B cell (primary cell): ENCODE measurements around the gene CASK. TPM values are rescaled to one million over a fixed set of nuclear protein-coding genes. Genes with fewer than 3 reads are reported as not detected.

Experiments used
- ATAC-seq: fragments of 200-7000 bp; cut with Tn5 transposase; one replicate; pipeline ENCODE4 v1.10.0; 2021; ENCODE audit warnings: low read depth, mild to moderate bottlenecking, moderate number of reproducible peaks, moderate library complexity
- CTCF ChIA-PET: fragments of 350-600 bp; sonication (Branson Sonifier 250); formaldehyde crosslinking; loops from one replicate; lab custom pipeline; 2021; ENCODE audit warnings: antibody characterized with exemption, inconsistent platforms; lab: Charles Lee
- POLR2A ChIA-PET: fragments of 350-600 bp; sonication (Branson Sonifier 250); formaldehyde crosslinking; loops from one replicate; lab custom pipeline; 2021; ENCODE audit warnings: antibody characterized with exemption; lab: Charles Lee
- DNase-seq: peaks from one replicate; pipeline ENCODE4 v3.0.0; 2013
- H2AFZ ChIP-seq: 2 replicates; pipeline ENCODE4 v1.6.1; 2012; ENCODE audit warnings: mild to moderate bottlenecking, low read depth, low read length; ENCODE audit not compliant: insufficient read depth, poor library complexity, severe bottlenecking
- H3K27ac ChIP-seq, 2 donors: 1 replicate in 1 of 2; 2 replicates in 1 of 2; pipeline ENCODE4 v1.5.1; 2012 to 2013; ENCODE audit warnings: low read length in 2 of 2, mild to moderate bottlenecking in 2 of 2, moderate library complexity in 1 of 2
- H3K27me3 ChIP-seq, 4 experiments: fragments of 200-600 bp in 1 of 4; sonication (generic) in 1 of 4; replicated peaks in 1 of 4; 1 replicate in 2 of 4; 2 replicates in 2 of 4; pipeline versions ENCODE4 v1.6.1 to v1.7.0; 2013 to 2016; ENCODE audit warnings: low read length in 3 of 4, mild to moderate bottlenecking in 2 of 4, mixed read lengths in 1 of 4, moderate library complexity in 1 of 4; ENCODE audit not compliant: insufficient read depth in 4 of 4, control insufficient read depth in 3 of 4; ENCODE audit errors: control extremely low read depth in 1 of 4
- H3K36me3 ChIP-seq, 2 experiments: replicated peaks in 1 of 2; 1 replicate in 1 of 2; 2 replicates in 1 of 2; pipeline versions ENCODE4 v1.6.1 to v1.7.1; 2013; ENCODE audit warnings: low read length in 1 of 2; ENCODE audit not compliant: insufficient read depth in 2 of 2, control insufficient read depth in 1 of 2; ENCODE audit errors: control extremely low read depth in 1 of 2, extremely low read depth in 1 of 2
- H3K4me1 ChIP-seq, 2 donors: fragments of 200-600 bp in 1 of 2; sonication (generic) in 1 of 2; 1 replicate in 1 of 2; 2 replicates in 1 of 2; pipeline versions ENCODE4 v1.5.1 to v1.6.1; 2013 to 2017; ENCODE audit warnings: low read length in 2 of 2; ENCODE audit not compliant: control insufficient read depth in 2 of 2, insufficient read depth in 2 of 2
- H3K4me2 ChIP-seq: replicated peaks from 2 replicates; pipeline ENCODE3; 2012; ENCODE audit warnings: mild to moderate bottlenecking, low read depth, low read length; ENCODE audit not compliant: poor library complexity, severe bottlenecking
- H3K4me3 ChIP-seq, 5 experiments: fragments of 200-600 bp in 1 of 5; sonication (generic) in 1 of 5; 1 replicate in 3 of 5; 2 replicates in 2 of 5; pipeline versions ENCODE4 v1.5.1 to v1.7.0; 2011 to 2016; ENCODE audit warnings: low read length in 4 of 5, mild to moderate bottlenecking in 4 of 5, low read depth in 2 of 5, control low read depth in 1 of 5, moderate library complexity in 1 of 5; ENCODE audit not compliant: insufficient read depth in 1 of 5; ENCODE audit errors: control extremely low read depth in 1 of 5, extremely low read depth in 1 of 5
- H3K79me2 ChIP-seq: fragments of 200-600 bp; sonication (generic); one replicate; pipeline ENCODE4 v1.6.0; 2016; ENCODE audit warnings: low read length; ENCODE audit not compliant: control insufficient read depth, insufficient read depth
- H3K9ac ChIP-seq: fragments of 200-600 bp; sonication (generic); 2 replicates; pipeline ENCODE4 v1.6.1; 2017; ENCODE audit warnings: mild to moderate bottlenecking, low read length, moderate library complexity
- H3K9me3 ChIP-seq, 3 donors: one replicate each; pipeline versions ENCODE4 v1.6.1 to v1.7.1; 2013; ENCODE audit warnings: low read length in 2 of 3; ENCODE audit not compliant: control insufficient read depth in 2 of 3, insufficient read depth in 1 of 3; ENCODE audit errors: control extremely low read depth in 1 of 3
- H4K20me1 ChIP-seq: 2 replicates; pipeline ENCODE4 v1.6.0; 2012; ENCODE audit warnings: mild to moderate bottlenecking, low read length; ENCODE audit not compliant: insufficient read depth, control insufficient read depth, poor library complexity, severe bottlenecking
- H3K27ac Mint-ChIP-seq: one replicate; pipeline ENCODE4 v1.8.0; 2021; ENCODE audit warnings: mixed read lengths
- H3K27me3 Mint-ChIP-seq: one replicate; pipeline ENCODE4 v1.8.0; 2021; ENCODE audit warnings: mixed read lengths
- H3K4me1 Mint-ChIP-seq: one replicate; pipeline ENCODE4 v1.8.0; 2021; ENCODE audit warnings: mixed read lengths
- H3K4me3 Mint-ChIP-seq: one replicate; pipeline ENCODE4 v1.8.0; 2021; ENCODE audit warnings: mixed read lengths
- H3K9me3 Mint-ChIP-seq: one replicate; pipeline ENCODE4 v1.8.0; 2022; ENCODE audit warnings: mixed read lengths; ENCODE audit not compliant: insufficient read depth
- EZH2 ChIP-seq: IDR thresholded peaks from 2 replicates; pipeline ENCODE4 v1.6.1; 2012; ENCODE audit warnings: borderline replicate concordance, low read depth, mild to moderate bottlenecking, moderate library complexity, low read length; ENCODE audit not compliant: insufficient read depth, poor library complexity, severe bottlenecking
- WGBS: methylation state at CpG from one replicate; pipeline ENCODE4 v1.1.5; 2013; ENCODE audit warnings: missing lambda C conversion rate; ENCODE audit not compliant: insufficient coverage; 5-methylcytosine and 5-hydroxymethylcytosine counted together
- intact Hi-C: fragments of 100-400 bp; cut with micrococcal nuclease; formaldehyde crosslinking; loops from one replicate; pipeline ENCODE4 v1.10.0; 2022
- polyA plus RNA-seq: library from polyadenylated mRNA; depleted of rRNA; stranded (reverse); fragments of >200 nt; gene quantifications from 2 replicates; pipeline ENCODE4 v1.2.3, GENCODE V29; 2012
- total RNA-seq, 2 donors: library from RNA; stranded (reverse); fragments of 120-200 nt in 1 of 2; gene quantifications; 1 replicate in 1 of 2; 2 replicates in 1 of 2; pipeline versions ENCODE4 v1.2.3 to v1.2.4, GENCODE V29; 2013 to 2022
- TF ChIP-seq, protein P1 (sequence below): fragments of 200-600 bp; IDR thresholded peaks from one replicate; pipeline ENCODE4 v1.8.0; 2022; ENCODE audit warnings: antibody characterized with exemption, mild to moderate bottlenecking

CASK gene
- total and polyA plus RNA-seq, 2 donors (not counting 1 experiment from before 2014, with no cell fraction given) = 14.2 to 50.4 TPM

DNA sequence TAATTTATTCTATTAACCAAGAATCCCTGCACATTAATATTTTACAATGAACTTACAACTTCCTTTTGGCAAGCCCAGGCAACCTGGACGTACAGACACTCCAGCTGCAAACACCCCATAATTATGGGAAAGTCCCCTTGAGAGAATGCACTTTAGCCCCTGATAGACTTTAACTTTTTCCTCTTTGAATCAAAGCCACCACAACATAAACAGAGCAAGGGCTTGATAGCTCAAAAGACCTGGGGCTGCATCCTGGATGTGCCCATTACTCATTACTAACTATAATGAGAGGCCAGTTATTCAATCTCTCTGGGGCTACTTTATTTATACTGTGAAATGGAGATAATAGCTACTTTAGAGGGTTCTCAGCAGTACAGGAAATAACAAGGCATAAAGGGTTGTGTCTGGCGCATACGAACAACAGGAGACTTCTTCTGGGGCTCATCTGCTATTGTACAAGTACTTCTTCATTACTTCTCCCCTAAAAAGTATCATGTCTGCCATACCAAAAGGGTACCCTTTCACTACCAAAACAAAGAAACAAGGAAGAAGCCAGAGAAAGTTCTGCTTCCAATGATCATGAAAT is 54.9 kb downstream of the CASK start:
- no peak overlapping the region for H3K27ac Mint-ChIP-seq
- Histone ChIP-seq H3K27me3 (no peaks in the 10 kb centered on the region), H3K27ac (no peak overlapping the region), H4K20me1 (no peaks in the 10 kb centered on the region), H3K9me3 (no peaks in the 10 kb centered on the region), H2AFZ (no peak overlapping the region), H3K4me1 (peaks cover 7 to 20% of the 10 kb centered on the region in 2 donors), H3K9ac (no peak overlapping the region), H3K4me2 (no peak overlapping the region), H3K79me2 (peaks cover 13% of the 10 kb centered on the region), H3K36me3 (no peaks in the 10 kb centered on the region), H3K4me3 (no peak overlapping the region)
- H3K4me1 Mint-ChIP-seq = peaks cover 42% of the 10 kb centered on the region
- POLR2A ChIA-PET = no interaction called here
- DNase-seq (no peak), ATAC-seq (no peak)
- H3K9me3 Mint-ChIP-seq = peaks cover 2% of the 10 kb centered on the region
- intact Hi-C loops = no loop called here
- no peak overlapping the region for H3K4me3 Mint-ChIP-seq
- H3K27me3 Mint-ChIP-seq = no peaks in the 10 kb centered on the region
- CTCF ChIA-PET = no interaction called here
- TF ChIP-seq EZH2 = no peak
- TF ChIP-seq, protein P1, sequence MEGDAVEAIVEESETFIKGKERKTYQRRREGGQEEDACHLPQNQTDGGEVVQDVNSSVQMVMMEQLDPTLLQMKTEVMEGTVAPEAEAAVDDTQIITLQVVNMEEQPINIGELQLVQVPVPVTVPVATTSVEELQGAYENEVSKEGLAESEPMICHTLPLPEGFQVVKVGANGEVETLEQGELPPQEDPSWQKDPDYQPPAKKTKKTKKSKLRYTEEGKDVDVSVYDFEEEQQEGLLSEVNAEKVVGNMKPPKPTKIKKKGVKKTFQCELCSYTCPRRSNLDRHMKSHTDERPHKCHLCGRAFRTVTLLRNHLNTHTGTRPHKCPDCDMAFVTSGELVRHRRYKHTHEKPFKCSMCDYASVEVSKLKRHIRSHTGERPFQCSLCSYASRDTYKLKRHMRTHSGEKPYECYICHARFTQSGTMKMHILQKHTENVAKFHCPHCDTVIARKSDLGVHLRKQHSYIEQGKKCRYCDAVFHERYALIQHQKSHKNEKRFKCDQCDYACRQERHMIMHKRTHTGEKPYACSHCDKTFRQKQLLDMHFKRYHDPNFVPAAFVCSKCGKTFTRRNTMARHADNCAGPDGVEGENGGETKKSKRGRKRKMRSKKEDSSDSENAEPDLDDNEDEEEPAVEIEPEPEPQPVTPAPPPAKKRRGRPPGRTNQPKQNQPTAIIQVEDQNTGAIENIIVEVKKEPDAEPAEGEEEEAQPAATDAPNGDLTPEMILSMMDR = no peak
- no CpG with 5 or more reads among the region's 3 CpGs for WGBS

DNA sequence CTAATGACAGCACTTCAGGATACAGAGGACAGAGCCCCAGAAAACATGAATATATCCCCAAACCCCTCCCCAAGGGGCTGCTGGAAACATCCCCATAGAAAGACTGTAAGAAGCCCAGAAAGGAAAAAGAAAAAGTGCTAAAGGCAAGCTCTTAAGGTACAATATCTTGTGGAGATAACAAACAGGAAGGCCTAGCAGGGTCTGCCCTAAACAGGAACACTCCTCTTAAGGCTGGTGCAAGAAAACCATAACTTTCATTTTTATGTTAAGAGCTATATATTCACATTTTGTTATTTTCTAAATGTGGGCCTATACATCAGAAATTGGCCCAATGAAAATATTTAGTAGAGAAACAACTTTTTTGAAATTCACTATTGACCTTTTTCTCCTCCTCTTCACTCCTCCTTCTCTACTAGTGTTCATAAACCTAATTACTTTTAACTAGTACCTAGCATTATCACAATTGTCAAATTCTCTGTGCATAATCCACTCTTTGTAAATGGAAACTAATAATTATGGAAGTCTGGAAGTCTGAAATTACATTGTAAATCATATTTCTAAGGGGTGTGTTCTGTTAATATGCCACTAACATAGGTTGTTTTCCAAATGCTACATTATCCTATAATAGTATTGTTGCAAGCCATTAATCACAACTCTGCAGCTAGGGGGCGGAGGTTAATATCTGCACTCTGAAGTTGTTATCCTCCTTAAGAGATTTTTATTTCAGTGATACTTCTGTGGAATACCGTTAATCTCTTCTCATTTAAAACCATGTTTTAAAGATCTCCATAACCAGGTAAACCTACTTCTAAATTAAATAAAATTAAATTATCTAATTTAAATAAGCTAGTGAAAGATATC is 59.8 kb downstream of the CASK start:
- Histone ChIP-seq H3K9ac (no peak overlapping the region), H2AFZ (no peak overlapping the region), H3K79me2 (peaks cover 6% of the 10 kb centered on the region), H3K27me3 (no peaks in the 10 kb centered on the region), H3K4me1 (peaks cover 3 to 7% of the 10 kb centered on the region in 2 donors), H4K20me1 (no peaks in the 10 kb centered on the region), H3K4me2 (no peak overlapping the region), H3K36me3 (no peaks in the 10 kb centered on the region), H3K9me3 (no peaks in the 10 kb centered on the region), H3K4me3 (no peak overlapping the region), H3K27ac (peak overlapping the region in 1 of 2 donors; percentile 41)
- WGBS = no CpG with 5 or more reads among the region's 2 CpGs
- intact Hi-C loops = no loop called here
- POLR2A ChIA-PET = no interaction called here
- no peak overlapping the region for H3K27ac Mint-ChIP-seq
- H3K27me3 Mint-ChIP-seq = no peaks in the 10 kb centered on the region
- CTCF ChIA-PET = no interaction called here
- DNase-seq (no peak), ATAC-seq (no peak)
- H3K4me3 Mint-ChIP-seq = no peak overlapping the region
- peaks cover 2% of the 10 kb centered on the region for H3K9me3 Mint-ChIP-seq
- TF ChIP-seq EZH2 = no peak
- TF ChIP-seq, protein P1 = no peak
- H3K4me1 Mint-ChIP-seq = peaks cover 23% of the 10 kb centered on the region
